Lower leg skin (tissue), 3 donors: Measurements from ENCODE around the gene KIAA1671.

ENCODE experiments used
- POLR2A ChIP-seq, 2 donors: fragments of 450-650 bp; IDR thresholded peaks; one replicate each; pipeline ENCODE4 v1.6.1; 2016 to 2017; ENCODE audit warnings: antibody characterized with exemption in 2 of 2, mild to moderate bottlenecking in 1 of 2, moderate library complexity in 1 of 2
- TF ChIP-seq, protein P1 (sequence below), 3 donors: fragments of 450-650 bp; IDR thresholded peaks; one replicate each; pipeline ENCODE4 v1.5.1; 2016; ENCODE audit warnings: antibody characterized with exemption in 3 of 3, mild to moderate bottlenecking in 3 of 3, moderate library complexity in 2 of 3

DNA sequence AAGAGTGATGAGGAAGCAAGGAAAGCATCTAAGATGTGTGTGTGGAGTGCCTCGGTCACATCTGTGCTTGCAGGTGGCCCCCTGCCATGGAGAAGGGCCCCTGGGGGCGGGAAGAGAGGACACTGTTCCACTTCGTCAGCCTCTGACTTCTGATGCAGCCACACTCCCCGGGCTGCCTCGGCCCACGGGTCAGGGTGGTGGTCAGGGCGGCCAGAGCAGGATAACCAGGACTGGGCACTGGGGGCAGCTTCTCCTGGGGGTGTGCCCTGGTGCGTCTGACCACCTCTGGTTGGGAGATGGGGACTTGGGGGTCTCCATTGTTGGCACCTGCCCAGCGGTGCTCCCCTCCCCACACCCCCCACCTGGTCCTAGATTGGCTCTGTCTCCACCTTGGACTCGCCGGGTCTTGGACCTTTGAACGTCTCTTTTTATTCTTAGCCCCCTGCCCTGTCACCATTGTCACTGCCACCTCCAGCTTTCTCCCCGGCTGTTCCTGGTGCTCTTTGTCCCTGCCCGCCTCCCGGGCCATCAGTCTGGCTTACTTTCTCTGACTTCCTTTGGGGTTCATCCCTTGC lies 114.4 kb downstream of the KIAA1671 start:
- TF ChIP-seq, protein P1, sequence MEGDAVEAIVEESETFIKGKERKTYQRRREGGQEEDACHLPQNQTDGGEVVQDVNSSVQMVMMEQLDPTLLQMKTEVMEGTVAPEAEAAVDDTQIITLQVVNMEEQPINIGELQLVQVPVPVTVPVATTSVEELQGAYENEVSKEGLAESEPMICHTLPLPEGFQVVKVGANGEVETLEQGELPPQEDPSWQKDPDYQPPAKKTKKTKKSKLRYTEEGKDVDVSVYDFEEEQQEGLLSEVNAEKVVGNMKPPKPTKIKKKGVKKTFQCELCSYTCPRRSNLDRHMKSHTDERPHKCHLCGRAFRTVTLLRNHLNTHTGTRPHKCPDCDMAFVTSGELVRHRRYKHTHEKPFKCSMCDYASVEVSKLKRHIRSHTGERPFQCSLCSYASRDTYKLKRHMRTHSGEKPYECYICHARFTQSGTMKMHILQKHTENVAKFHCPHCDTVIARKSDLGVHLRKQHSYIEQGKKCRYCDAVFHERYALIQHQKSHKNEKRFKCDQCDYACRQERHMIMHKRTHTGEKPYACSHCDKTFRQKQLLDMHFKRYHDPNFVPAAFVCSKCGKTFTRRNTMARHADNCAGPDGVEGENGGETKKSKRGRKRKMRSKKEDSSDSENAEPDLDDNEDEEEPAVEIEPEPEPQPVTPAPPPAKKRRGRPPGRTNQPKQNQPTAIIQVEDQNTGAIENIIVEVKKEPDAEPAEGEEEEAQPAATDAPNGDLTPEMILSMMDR (IDR thresholded peaks at IDR 0.05), result no peak
- TF ChIP-seq POLR2A (IDR thresholded peaks at IDR 0.05), result no peak
